Motor neuron (in vitro differentiated cells): Measurements from ENCODE around the gene SH2B2. TPM values are rescaled to one million over a fixed set of nuclear protein-coding genes. Genes with fewer than 3 reads are reported as not detected.

Experiments
- ATAC-seq, 8 experiments: fragments of 200-7000 bp; cut with Tn5 transposase; replicated peaks in 6 of 8; 2 replicates each; pipeline ENCODE4 v1.8.0; 2021; ENCODE audit warnings: mild to moderate bottlenecking in 8 of 8, moderate library complexity in 8 of 8
- H3K27ac ChIP-seq, 2 donors: fragments of 250-450 bp; sonication (Bioruptor Pico); 2 replicates each; pipeline ENCODE4 v1.9.0; 2021; ENCODE audit warnings: antibody characterized with exemption in 2 of 2, mild to moderate bottlenecking in 2 of 2, moderate library complexity in 1 of 2
- H3K4me1 ChIP-seq, 2 donors: fragments of 250-450 bp; sonication (Bioruptor Pico); replicated peaks in 1 of 2; 2 replicates each; pipeline ENCODE4 v1.6.1; 2021; ENCODE audit warnings: antibody characterized with exemption in 2 of 2, mild to moderate bottlenecking in 2 of 2, moderate library complexity in 1 of 2
- H3K4me3 ChIP-seq, 5 donors: fragments of 250-450 bp; sonication (Bioruptor Pico); 2 replicates each; pipeline ENCODE4 v1.9.0; 2021; ENCODE audit warnings: antibody characterized with exemption in 5 of 5, mild to moderate bottlenecking in 5 of 5, moderate library complexity in 4 of 5
- WGBS, 10 experiments: fragments of 450-650 bp; shearing (Covaris generic); methylation state at CpG; one replicate each; pipeline ENCODE4 v1.0.0; 2022; 5-methylcytosine and 5-hydroxymethylcytosine counted together
- in situ Hi-C, 9 experiments: fragments of 400-800 bp; cut with MboI; loops; one replicate each; pipeline ENCODE4 v1.15.0; 2021; ENCODE audit warnings: low sequenced_read_pairs in 9 of 9, low pct_unique_long_range_greater_than_20kb in 2 of 9; ENCODE audit not compliant: unreplicated experiment in 9 of 9
- total RNA-seq, 8 experiments: library from RNA; unstranded; fragments of 300-600 nt; gene quantifications; 2 replicates each; pipeline versions ENCODE4 v1.2.3 to v1.2.4, GENCODE V29; 2022

SH2B2 gene
- total RNA-seq, 8 experiments from 2014 or later: 1.0 to 8.1 (median 4.0) TPM

GRCh38 chr7:102282465-102283362 lies 4.0 kb upstream of the SH2B2 start:
- in situ Hi-C loops: loop anchor here in 5 of 9 experiments (10.0 to 25.0 kb wide), 3 partner anchors 102 to 112 kb away; partner anchors contain the start of gene PRKRIP1 (in 4 of the 5)

GRCh38 chr7:102283477-102284189 lies 3.0 kb upstream of the SH2B2 start:
- Histone ChIP-seq H3K27ac (no peak overlapping the region), H3K4me1 (peaks cover 30 to 32% of the 10 kb centered on the region in 2 donors), H3K4me3 (no peak overlapping the region)
- ATAC-seq: no peak
- in situ Hi-C loops: loop anchor here in 5 of 9 experiments (10.0 to 25.0 kb wide), 3 partner anchors 101 to 111 kb away; partner anchors contain the start of gene PRKRIP1 (in 4 of the 5)
- 60 to 100% (median 85%) methylated on average over 1 to 3 of the region's 10 CpGs; no CpG with 5 or more reads in 4 of the 10 experiments for WGBS, 10 experiments

More at GRCh38 chr7:102282465-102283362, 4.0 kb upstream of the SH2B2 start:
- Histone ChIP-seq H3K27ac (no peak overlapping the region), H3K4me3 (no peak overlapping the region), H3K4me1 (peaks cover 25% of the 10 kb centered on the region in 2 donors)
- WGBS, 10 experiments: 80 to 94% methylated on average over 2 to 3 of the region's 32 CpGs; no CpG with 5 or more reads in 8 of the 10 experiments
- ATAC-seq: no peak

- Histone ChIP-seq H3K27ac (no peak overlapping the region), H3K4me1 (peaks cover 29 to 31% of the 10 kb centered on the region in 2 donors), H3K4me3 (no peak overlapping the region)
- in situ Hi-C loops: loop anchor here in 5 of 9 experiments (10.0 to 25.0 kb wide), 3 partner anchors 100 to 110 kb away; partner anchors contain the start of gene PRKRIP1 (in 4 of the 5)
- no peak for ATAC-seq
- 79 to 90% (median 80%) methylated on average over 1 to 7 of the region's 12 CpGs; no CpG with 5 or more reads in 7 of the 10 experiments for WGBS, 10 experiments
These were observed 2.3 kb upstream of the SH2B2 start for GRCh38 chr7:102284399-102284798.

- WGBS, 10 experiments: 0 to 44% methylated on average over 2 to 7 of the region's 19 CpGs; no CpG with 5 or more reads in 8 of the 10 experiments
- Histone ChIP-seq H3K4me1 (peaks cover 24 to 28% of the 10 kb centered on the region in 2 donors), H3K27ac (peak overlapping the region; percentile 98 to 99), H3K4me3 (no peak overlapping the region)
- in situ Hi-C loops: loop anchor here in 5 of 9 experiments (10.0 to 25.0 kb wide), 3 partner anchors 100 to 110 kb away; partner anchors contain the start of gene PRKRIP1 (in 4 of the 5)
- no peak for ATAC-seq
These were observed 1.7 kb upstream of the SH2B2 start for GRCh38 chr7:102284891-102285539.

GRCh38 chr7:102285540-102286236 lies 980 bp upstream of the SH2B2 start:
- H3K4me1 ChIP-seq: peaks cover 24 to 28% of the 10 kb centered on the region in 2 donors
- in situ Hi-C loops: loop anchor here in 5 of 9 experiments (10.0 to 25.0 kb wide), 3 partner anchors 99 to 109 kb away; partner anchors contain the start of gene PRKRIP1 (in 4 of the 5)
- peak overlapping the region; percentile 62 to 89 (median 86) for H3K4me3 ChIP-seq
- WGBS, 10 experiments: 0% methylated on average over 1 of the region's 19 CpGs; no CpG with 5 or more reads in 9 of the 10 experiments
- ATAC-seq: peak in 4 of 8 experiments; percentile 0 to 11 (median 2)
- peak overlapping the region; percentile 98 to 99 for H3K27ac ChIP-seq

- in situ Hi-C loops: loop anchor here in 5 of 9 experiments (10.0 to 25.0 kb wide), 3 partner anchors 97 to 107 kb away; partner anchors contain the start of gene PRKRIP1 (in 4 of the 5)
- Histone ChIP-seq H3K27ac (peak overlapping the region; percentile 98 to 99), H3K4me1 (peaks cover 24 to 28% of the 10 kb centered on the region in 2 donors), H3K4me3 (peak overlapping the region; percentile 62 to 89 (median 86))
- WGBS, 10 experiments: 0 to 20% (median 0%) methylated on average over 1 to 6 of the region's 69 CpGs; no CpG with 5 or more reads in 6 of the 10 experiments
- peak; percentile 34 to 57 (median 52) for ATAC-seq
These were observed 678 bp downstream of the SH2B2 start for GRCh38 chr7:102287111-102287980.

GRCh38 chr7:102287981-102288278 lies 1.3 kb downstream of the SH2B2 start:
- H3K4me3 ChIP-seq: peak overlapping the region; percentile 62 to 89 (median 86)
- peaks cover 27 to 31% of the 10 kb centered on the region in 2 donors for H3K4me1 ChIP-seq
- WGBS, 10 experiments: 13 to 40% methylated on average over 1 to 3 of the region's 5 CpGs; no CpG with 5 or more reads in 8 of the 10 experiments
- ATAC-seq: no peak
- in situ Hi-C loops: loop anchor here in 5 of 9 experiments (10.0 to 25.0 kb wide), 3 partner anchors 97 to 107 kb away; partner anchors contain the start of gene PRKRIP1 (in 4 of the 5)
- no peak overlapping the region for H3K27ac ChIP-seq

GRCh38 chr7:102288285-102288930 lies 1.7 kb downstream of the SH2B2 start:
- Histone ChIP-seq H3K4me3 (peak overlapping the region; percentile 62 to 89 (median 86)), H3K4me1 (peaks cover 32 to 35% of the 10 kb centered on the region in 2 donors), H3K27ac (no peak overlapping the region)
- in situ Hi-C loops: loop anchor here in 5 of 9 experiments (10.0 to 25.0 kb wide), 3 partner anchors 96 to 106 kb away; partner anchors contain the start of gene PRKRIP1 (in 4 of the 5)
- 0 to 47% (median 25%) methylated on average over 1 to 6 of the region's 10 CpGs; no CpG with 5 or more reads in 5 of the 10 experiments for WGBS, 10 experiments
- ATAC-seq: no peak

GRCh38 chr7:102289057-102289456 lies 2.4 kb downstream of the SH2B2 start:
- Histone ChIP-seq H3K4me3 (no peak overlapping the region), H3K4me1 (peaks cover 33 to 35% of the 10 kb centered on the region in 2 donors), H3K27ac (no peak overlapping the region)
- in situ Hi-C loops: loop anchor here in 5 of 9 experiments (10.0 to 25.0 kb wide), 3 partner anchors 96 to 106 kb away; partner anchors contain the start of gene PRKRIP1 (in 4 of the 5)
- WGBS, 10 experiments: 20 to 100% methylated on average over 1 to 3 of the region's 9 CpGs; no CpG with 5 or more reads in 8 of the 10 experiments
- ATAC-seq: no peak
